Cardiac fibroblast (primary cell): ENCODE data around the gene ACVR1B.

Experiments
- DNase-seq, 2 donors: peaks; one replicate each; pipeline versions ENCODE4 v3.0.0 to v3.0.0-alpha.2; 2010; ENCODE audit warnings: low read depth in 2 of 2
- H3K4me3 ChIP-seq, 2 donors: replicated peaks in 1 of 2; 1 replicate in 1 of 2; 2 replicates in 1 of 2; pipeline ENCODE4 v1.5.1; 2011; ENCODE audit warnings: low read depth in 2 of 2, low read length in 2 of 2, mild to moderate bottlenecking in 2 of 2, moderate library complexity in 1 of 2
- TF ChIP-seq, protein P1 (sequence below): IDR thresholded peaks from one replicate; pipeline ENCODE4 v1.5.1; 2011; ENCODE audit warnings: low read depth, mild to moderate bottlenecking, low read length, inconsistent platforms

The ACVR1B gene

DNA sequence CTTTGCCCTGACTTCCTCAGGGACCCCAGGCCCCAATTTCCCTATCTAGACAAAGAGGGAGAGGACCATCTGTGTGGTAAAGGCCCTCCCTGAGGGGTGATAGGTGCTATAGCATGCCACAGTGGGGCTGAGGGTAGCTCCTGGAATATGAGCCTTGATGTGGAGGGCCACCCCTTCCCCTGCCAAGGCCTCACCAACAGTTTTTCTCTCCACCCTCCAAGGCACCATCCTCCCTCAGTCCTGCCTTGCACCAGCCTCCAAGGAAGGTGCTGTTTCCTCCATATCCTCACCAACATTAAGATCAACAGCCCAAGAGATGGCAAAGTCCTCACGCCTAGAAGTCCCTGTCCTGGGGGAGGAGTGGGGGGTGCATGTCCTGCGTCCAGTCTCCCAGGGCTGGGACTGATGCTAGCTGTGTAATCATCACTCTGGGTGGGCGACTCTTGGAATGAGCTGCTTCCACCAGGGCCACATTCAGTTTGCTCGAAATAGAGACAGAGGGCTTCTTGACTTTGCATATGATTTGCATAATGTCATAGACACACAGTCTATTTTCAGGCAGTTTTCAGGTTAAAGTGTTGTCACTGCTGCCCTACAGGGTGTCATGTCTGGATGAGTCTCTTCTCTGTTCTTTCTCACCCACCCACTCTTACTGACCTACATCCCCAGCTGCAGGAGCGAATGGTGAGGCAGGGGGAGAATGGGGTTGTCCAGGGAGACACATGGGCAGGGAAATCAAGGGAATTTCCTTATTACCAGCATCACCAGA lies 26.8 kb upstream of the ACVR1B start:
- TF ChIP-seq, protein P1, sequence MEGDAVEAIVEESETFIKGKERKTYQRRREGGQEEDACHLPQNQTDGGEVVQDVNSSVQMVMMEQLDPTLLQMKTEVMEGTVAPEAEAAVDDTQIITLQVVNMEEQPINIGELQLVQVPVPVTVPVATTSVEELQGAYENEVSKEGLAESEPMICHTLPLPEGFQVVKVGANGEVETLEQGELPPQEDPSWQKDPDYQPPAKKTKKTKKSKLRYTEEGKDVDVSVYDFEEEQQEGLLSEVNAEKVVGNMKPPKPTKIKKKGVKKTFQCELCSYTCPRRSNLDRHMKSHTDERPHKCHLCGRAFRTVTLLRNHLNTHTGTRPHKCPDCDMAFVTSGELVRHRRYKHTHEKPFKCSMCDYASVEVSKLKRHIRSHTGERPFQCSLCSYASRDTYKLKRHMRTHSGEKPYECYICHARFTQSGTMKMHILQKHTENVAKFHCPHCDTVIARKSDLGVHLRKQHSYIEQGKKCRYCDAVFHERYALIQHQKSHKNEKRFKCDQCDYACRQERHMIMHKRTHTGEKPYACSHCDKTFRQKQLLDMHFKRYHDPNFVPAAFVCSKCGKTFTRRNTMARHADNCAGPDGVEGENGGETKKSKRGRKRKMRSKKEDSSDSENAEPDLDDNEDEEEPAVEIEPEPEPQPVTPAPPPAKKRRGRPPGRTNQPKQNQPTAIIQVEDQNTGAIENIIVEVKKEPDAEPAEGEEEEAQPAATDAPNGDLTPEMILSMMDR, result no peak
- H3K4me3 ChIP-seq, result no peak overlapping the region
- no peak for DNase-seq

- peak in 1 of 2 donors; percentile 7 for DNase-seq
- TF ChIP-seq, protein P1, result no peak
- no peak overlapping the region for H3K4me3 ChIP-seq
Observed at GRCh38 chr12:51925346-51926063, 26.0 kb upstream of the ACVR1B start.

GRCh38 chr12:51926064-51926632 lies 25.4 kb upstream of the ACVR1B start:
- TF ChIP-seq, protein P1, result no peak
- peak in 1 of 2 donors; percentile 86 for DNase-seq
- H3K4me3 ChIP-seq, result no peak overlapping the region

DNA sequence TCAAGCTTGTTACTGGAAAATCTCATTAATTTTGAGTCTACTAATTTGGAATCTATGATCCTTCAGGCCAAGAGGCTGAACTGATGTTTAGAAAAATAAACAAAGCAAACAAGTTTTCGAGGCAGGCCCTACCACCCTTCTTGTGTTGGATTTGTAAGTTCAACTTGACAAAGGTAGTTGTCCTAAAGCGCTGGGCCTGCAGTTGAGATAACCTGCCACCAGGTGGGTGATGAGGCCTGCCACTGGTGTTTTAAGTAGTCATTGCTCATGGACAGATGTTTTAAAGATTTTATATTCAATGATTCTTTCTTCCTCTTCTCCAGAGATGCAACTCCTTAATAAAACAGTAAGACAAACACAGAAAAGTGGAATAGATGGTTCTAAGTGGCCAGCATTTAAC lies 24.8 kb upstream of the ACVR1B start:
- DNase-seq, result peak; percentile 68 to 70
- H3K4me3 ChIP-seq, result no peak overlapping the region

DNA sequence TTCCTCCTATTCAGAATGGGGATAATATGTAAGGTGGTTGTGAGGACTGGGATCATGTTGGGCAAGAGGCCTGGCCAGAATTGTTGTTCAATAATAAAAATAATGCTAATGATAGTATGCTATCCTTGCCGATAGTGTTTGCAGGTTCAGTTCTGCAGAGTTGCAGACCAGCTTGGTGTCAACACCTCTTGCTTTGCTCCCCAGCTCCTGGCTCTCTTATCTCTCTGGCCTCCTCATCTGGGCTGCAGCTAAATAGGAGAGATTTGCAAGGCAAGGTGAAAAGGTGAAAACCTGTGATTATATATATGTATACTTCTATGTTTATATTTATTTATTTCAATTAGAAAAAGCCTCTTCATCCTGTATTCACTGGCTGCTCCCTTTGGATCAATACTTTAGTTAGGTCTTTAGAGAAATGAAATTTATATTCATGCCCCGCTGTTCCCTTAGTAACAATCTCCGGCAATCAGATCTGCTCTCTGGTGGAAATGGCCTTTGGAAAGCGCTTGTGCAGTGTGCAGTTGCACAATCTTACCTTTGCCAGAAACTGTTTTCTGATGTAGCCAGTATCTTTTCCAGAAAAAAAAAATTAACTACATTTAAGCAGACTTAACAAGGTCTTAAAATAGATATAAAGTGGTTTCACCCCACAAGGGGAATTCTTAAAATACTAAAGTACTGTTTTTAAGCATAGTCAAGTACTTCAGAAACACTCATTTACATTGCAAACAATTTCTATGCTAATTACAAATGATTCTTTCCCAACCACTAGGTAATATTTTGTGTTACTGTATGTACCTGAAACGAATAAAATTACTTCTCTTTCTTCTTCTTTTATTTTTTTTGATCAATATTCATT lies 19.1 kb upstream of the ACVR1B start:
- TF ChIP-seq, protein P1, result no peak
- no peak overlapping the region for H3K4me3 ChIP-seq
- no peak for DNase-seq

More for the DNA sequence above, 24.8 kb upstream of the ACVR1B start:
- TF ChIP-seq, protein P1, result peak; percentile 70

DNA sequence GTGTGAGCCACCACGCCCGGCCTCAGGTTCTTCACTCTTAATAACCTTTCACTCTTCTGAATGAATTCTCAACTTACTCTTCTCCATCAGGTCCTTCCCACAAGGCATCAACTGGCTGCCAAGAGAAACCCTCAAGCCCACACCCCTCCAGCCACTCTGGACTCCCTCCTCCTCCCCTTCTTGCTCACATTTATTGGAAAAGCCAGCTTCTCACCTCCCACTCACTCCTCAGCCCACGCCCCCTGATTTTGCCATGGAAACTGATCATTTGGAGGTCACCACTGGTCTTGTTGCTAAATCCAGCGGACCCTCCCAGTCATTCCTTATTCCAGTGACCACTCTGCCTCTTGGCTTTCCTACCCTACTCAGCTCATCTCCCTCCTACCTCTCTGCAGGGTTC lies 17.4 kb upstream of the ACVR1B start:
- no peak overlapping the region for H3K4me3 ChIP-seq
- DNase-seq, result no peak
- TF ChIP-seq, protein P1, result no peak
